HG02588 (cell line): ENCODE measurements around the gene ERICH4.
"Not testable (repeated sequence)": the region's sequence is repeated elsewhere in the genome, so short reads cannot be mapped to it uniquely, and the experiment has no call there.

Experiments used
- ATAC-seq: cut with Tn5 transposase; IDR thresholded peaks from one replicate; pipeline ENCODE4 v1.9.1; 2021; ENCODE audit warnings: mild to moderate bottlenecking, moderate library complexity; ENCODE audit not compliant: unreplicated experiment

The ERICH4 gene

GRCh38 chr19:41434450-41434849, 8.5 kb upstream of the ERICH4 start:
- no peak for ATAC-seq

GRCh38 chr19:41435376-41435775, 7.6 kb upstream of the ERICH4 start:
- not testable (repeated sequence) for ATAC-seq

GRCh38 chr19:41435936-41436673, 6.9 kb upstream of the ERICH4 start:
- no peak for ATAC-seq

- no peak for ATAC-seq
Measured at GRCh38 chr19:41436674-41436951, 6.3 kb upstream of the ERICH4 start.

- no peak for ATAC-seq
Measured at GRCh38 chr19:41437944-41438574, 4.9 kb upstream of the ERICH4 start.

- peak; percentile 86 for ATAC-seq
Measured at GRCh38 chr19:41439441-41440222, 3.3 kb upstream of the ERICH4 start, which contains the start of gene DMAC2. Gene DMAC2 (minus strand): TSS chr19:41439912. CDS start chr19:41439899, 13 bp downstream.

GRCh38 chr19:41441321-41441945, 1.5 kb upstream of the ERICH4 start:
- ATAC-seq = no peak

GRCh38 chr19:41443813-41444455, 978 bp downstream of the ERICH4 start:
- no peak for ATAC-seq

- no peak for ATAC-seq
Measured at GRCh38 chr19:41445575-41445974, 2.6 kb downstream of the ERICH4 start.

- ATAC-seq = no peak
Measured at GRCh38 chr19:41447732-41448332, 4.9 kb downstream of the ERICH4 start.

- ATAC-seq = no peak
Measured at GRCh38 chr19:41449079-41449864, 6.3 kb downstream of the ERICH4 start.

- ATAC-seq = no peak
Measured at GRCh38 chr19:41449865-41450178, 6.9 kb downstream of the ERICH4 start.

- no peak for ATAC-seq
Measured at GRCh38 chr19:41452584-41453275, 9.8 kb downstream of the ERICH4 start.

- no peak for ATAC-seq
Measured at GRCh38 chr19:41455936-41456335, 13.0 kb downstream of the ERICH4 start.

- no peak for ATAC-seq
Measured at GRCh38 chr19:41456342-41456918, 13.5 kb downstream of the ERICH4 start.

- ATAC-seq = no peak
Measured at GRCh38 chr19:41457241-41457640, 14.3 kb downstream of the ERICH4 start.

- ATAC-seq = no peak
Measured at GRCh38 chr19:41462497-41462896, 19.5 kb downstream of the ERICH4 start.

GRCh38 chr19:41463257-41464256, 20.6 kb downstream of the ERICH4 start:
- not testable (repeated sequence) for ATAC-seq
